Activated CD8-positive, alpha-beta T cell treated with anti-CD3 and anti-CD28 coated beads, Interleukin-2, amount 10 ng/mL, durations not matched to agents 7 days and 5 days (primary cell): ENCODE measurements around the gene NALF2. TPM values are rescaled to one million over a fixed set of nuclear protein-coding genes. Genes with fewer than 3 reads are reported as not detected.

Experiments used
- ATAC-seq: fragments of 150-1000 bp; cut with Tn5 transposase; one replicate; pipeline ENCODE4 v1.10.0; 2021; ENCODE audit warnings: moderate library complexity
- CTCF ChIA-PET: fragments of 350-600 bp; sonication (Branson Sonifier 250); formaldehyde crosslinking; loops from one replicate; lab custom pipeline; 2021; ENCODE audit warnings: antibody characterized with exemption; lab: Charles Lee
- POLR2A ChIA-PET: fragments of 350-600 bp; sonication (Branson Sonifier 250); formaldehyde crosslinking; loops from one replicate; lab custom pipeline; 2021; ENCODE audit warnings: antibody characterized with exemption; lab: Charles Lee
- DNase-seq: peaks from one replicate; pipeline ENCODE4 v3.0.0-alpha.2; 2020
- H3K27ac Mint-ChIP-seq: one replicate; pipeline ENCODE4 v1.8.0; 2021; ENCODE audit warnings: mild to moderate bottlenecking, mixed read lengths
- H3K27me3 Mint-ChIP-seq: one replicate; pipeline ENCODE4 v1.8.0; 2021; ENCODE audit warnings: low read depth, mixed read lengths
- H3K36me3 Mint-ChIP-seq: one replicate; pipeline ENCODE4 v1.8.0; 2021; ENCODE audit warnings: low read depth, mixed read lengths
- H3K4me1 Mint-ChIP-seq: one replicate; pipeline ENCODE4 v1.8.0; 2021; ENCODE audit warnings: low read depth, mixed read lengths
- H3K4me3 Mint-ChIP-seq: one replicate; pipeline ENCODE4 v1.8.0; 2021; ENCODE audit warnings: mild to moderate bottlenecking, mixed read lengths
- H3K9me3 Mint-ChIP-seq: one replicate; pipeline ENCODE4 v1.8.0; 2022; ENCODE audit warnings: mixed read lengths; ENCODE audit not compliant: insufficient read depth
- total RNA-seq, 2 experiments: library from RNA; stranded (reverse); gene quantifications; one replicate each; pipeline ENCODE4 v1.2.3, GENCODE V29; 2021

The NALF2 gene
- not detected for total RNA-seq

DNA sequence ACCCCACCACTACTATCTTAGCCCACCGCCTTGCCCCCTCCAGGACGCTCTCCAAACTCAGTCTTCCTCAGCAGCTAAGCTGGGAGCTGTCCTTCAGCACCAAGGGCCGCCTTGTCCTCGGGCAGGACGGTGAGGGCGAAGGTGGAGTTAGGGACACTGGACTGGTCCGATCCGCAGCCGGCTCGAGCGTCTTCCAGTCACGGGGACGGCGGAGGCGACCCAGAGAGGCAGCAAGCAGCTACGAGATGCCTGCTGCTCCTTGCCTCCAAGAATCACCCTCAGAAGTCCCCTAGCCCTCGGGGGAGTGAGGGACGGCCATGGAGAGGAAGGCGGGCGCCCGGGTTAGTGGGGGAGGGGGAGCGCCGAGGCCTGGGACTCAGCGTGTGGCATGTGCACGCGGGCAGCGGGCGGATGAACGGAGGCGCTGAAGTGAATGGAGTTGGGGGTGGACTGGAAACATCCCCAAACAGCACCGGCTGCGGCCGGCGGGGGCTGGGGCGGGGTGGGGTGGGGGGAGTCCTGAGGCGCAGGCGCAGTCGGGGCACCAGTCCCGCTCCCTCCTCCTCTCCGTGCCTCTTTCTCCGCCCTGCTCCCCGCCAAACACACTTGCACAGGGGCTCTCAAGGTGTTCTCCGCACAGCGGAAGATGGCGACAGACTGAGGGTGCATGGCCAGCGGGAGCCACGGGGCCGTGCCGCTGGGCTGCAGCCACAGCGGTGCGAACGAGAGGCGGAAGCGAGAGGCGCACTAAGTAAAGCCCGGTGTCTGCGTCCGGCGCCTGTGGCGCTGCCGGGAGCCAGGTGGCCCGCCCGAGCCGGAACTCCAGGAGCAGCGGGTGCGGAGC is at the start of gene NALF2:
NALF2 (plus strand) TSS at position 545 of the 844 bp plus-strand sequence. CDS start 957 bp downstream, outside the sequence.
- H3K4me1 Mint-ChIP-seq, result peaks cover 2% of the 10 kb centered on the region
- CTCF ChIA-PET, result interaction anchor here (1.3 kb wide), 1 partner anchor 10 kb away, joined by 3 read pairs; no protein-coding TSS in a partner anchor
- peak; percentile 69 for ATAC-seq

DNA sequence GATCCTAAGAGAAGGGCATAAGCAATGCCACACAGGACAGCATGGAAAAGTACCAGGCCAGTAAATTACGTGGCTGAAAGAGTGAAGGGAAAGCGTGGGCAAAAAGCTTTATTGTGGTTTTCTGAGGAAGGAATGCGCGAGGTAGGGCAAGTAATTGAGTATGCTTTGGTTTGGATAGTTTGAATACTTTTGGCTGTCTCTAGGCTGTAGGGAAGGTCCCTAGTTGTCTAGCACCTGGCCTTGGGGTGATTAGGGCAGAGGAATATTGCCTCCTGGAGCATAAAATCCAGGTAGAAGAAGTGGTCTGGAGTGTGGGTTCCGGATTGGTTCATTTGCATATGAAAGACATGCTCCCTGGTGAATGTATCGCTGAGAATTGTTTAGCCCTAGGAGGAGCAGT is 46.4 kb upstream of the NALF2 start:
- Mint-ChIP-seq H3K27me3 (no peaks in the 10 kb centered on the region), H3K36me3 (no peaks in the 10 kb centered on the region), H3K9me3 (no peaks in the 10 kb centered on the region), H3K27ac (no peak overlapping the region), H3K4me3 (no peak overlapping the region), H3K4me1 (no peaks in the 10 kb centered on the region)
- DNase-seq, result no peak
- no peak for ATAC-seq
- CTCF ChIA-PET, result no interaction called here
- POLR2A ChIA-PET, result no interaction called here

More for the DNA sequence above, at the start of gene NALF2:
- DNase-seq, result peak; percentile 46
- Mint-ChIP-seq H3K27ac (no peak within 1 kb of the TSS), H3K4me3 (peak within 1 kb of the TSS; percentile 52), H3K9me3 (no peaks in the 10 kb centered on the region), H3K27me3 (peaks cover 25% of the 10 kb centered on the region), H3K36me3 (no peaks in the 10 kb centered on the region)
- POLR2A ChIA-PET, result no interaction called here

- Mint-ChIP-seq H3K36me3 (no peaks in the 10 kb centered on the region), H3K27me3 (no peaks in the 10 kb centered on the region), H3K27ac (no peak overlapping the region), H3K9me3 (no peaks in the 10 kb centered on the region), H3K4me1 (no peaks in the 10 kb centered on the region), H3K4me3 (no peak overlapping the region)
- ChIA-PET CTCF (no interaction called here), POLR2A (no interaction called here)
- ATAC-seq, result no peak
- DNase-seq, result no peak
Measured at GRCh38 chrX:69466546-69466945, 37.6 kb upstream of the NALF2 start.

GRCh38 chrX:69469975-69470374 is 34.2 kb upstream of the NALF2 start:
- ATAC-seq (no peak), DNase-seq (no peak)
- Mint-ChIP-seq H3K4me3 (no peak overlapping the region), H3K36me3 (no peaks in the 10 kb centered on the region), H3K4me1 (no peaks in the 10 kb centered on the region), H3K9me3 (no peaks in the 10 kb centered on the region), H3K27ac (no peak overlapping the region), H3K27me3 (no peaks in the 10 kb centered on the region)
- ChIA-PET CTCF (no interaction called here), POLR2A (no interaction called here)

GRCh38 chrX:69489625-69490024 is 14.5 kb upstream of the NALF2 start:
- H3K27ac Mint-ChIP-seq, result no peak overlapping the region
- H3K4me3 Mint-ChIP-seq, result no peak overlapping the region
- ChIA-PET CTCF (no interaction called here), POLR2A (no interaction called here)
- no peaks in the 10 kb centered on the region for H3K4me1 Mint-ChIP-seq
- DNase-seq, result no peak
- H3K27me3 Mint-ChIP-seq, result no peaks in the 10 kb centered on the region
- no peak for ATAC-seq
- no peaks in the 10 kb centered on the region for H3K9me3 Mint-ChIP-seq
- no peaks in the 10 kb centered on the region for H3K36me3 Mint-ChIP-seq

DNA sequence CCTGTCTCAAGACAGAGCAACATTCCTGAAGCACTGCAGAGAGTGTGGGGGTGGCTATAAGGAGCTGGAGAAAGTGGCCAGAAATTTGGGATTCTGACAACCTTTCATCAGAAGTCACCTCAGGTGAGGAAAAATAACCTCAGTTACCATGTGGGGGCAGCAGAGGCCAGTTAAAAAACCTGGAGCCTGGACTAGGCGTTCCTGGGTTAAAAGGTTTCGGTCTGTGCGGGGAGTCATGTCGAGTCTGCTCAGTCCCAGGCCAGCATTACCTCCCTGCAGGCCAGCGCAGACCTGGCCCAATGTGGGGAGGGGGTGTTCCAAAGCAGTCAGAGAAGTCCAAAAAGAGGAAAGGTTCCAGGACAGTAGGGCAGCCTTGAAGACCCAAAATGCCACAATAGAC is 10.9 kb upstream of the NALF2 start:
- DNase-seq (peak; percentile 33), ATAC-seq (no peak)
- Mint-ChIP-seq H3K36me3 (no peaks in the 10 kb centered on the region), H3K4me3 (no peak overlapping the region), H3K4me1 (no peaks in the 10 kb centered on the region), H3K9me3 (no peaks in the 10 kb centered on the region), H3K27me3 (peaks cover 3% of the 10 kb centered on the region), H3K27ac (no peak overlapping the region)
- ChIA-PET CTCF (interaction anchor here (1.0 to 1.3 kb wide), 2 partner anchors 603 to 604 kb away, joined by 4 read pairs; no protein-coding TSS in a partner anchor), POLR2A (no interaction called here)

- H3K27me3 Mint-ChIP-seq, result peaks cover 3% of the 10 kb centered on the region
- ChIA-PET CTCF (interaction anchor here (1.0 to 1.3 kb wide), 2 partner anchors 9 to 604 kb away, joined by 3 to 4 read pairs; no protein-coding TSS in a partner anchor), POLR2A (no interaction called here)
- H3K4me1 Mint-ChIP-seq, result no peaks in the 10 kb centered on the region
- no peak overlapping the region for H3K4me3 Mint-ChIP-seq
- no peaks in the 10 kb centered on the region for H3K9me3 Mint-ChIP-seq
- H3K27ac Mint-ChIP-seq, result no peak overlapping the region
- DNase-seq (no peak), ATAC-seq (no peak)
- no peaks in the 10 kb centered on the region for H3K36me3 Mint-ChIP-seq
Measured at GRCh38 chrX:69493766-69494165, 10.4 kb upstream of the NALF2 start.

DNA sequence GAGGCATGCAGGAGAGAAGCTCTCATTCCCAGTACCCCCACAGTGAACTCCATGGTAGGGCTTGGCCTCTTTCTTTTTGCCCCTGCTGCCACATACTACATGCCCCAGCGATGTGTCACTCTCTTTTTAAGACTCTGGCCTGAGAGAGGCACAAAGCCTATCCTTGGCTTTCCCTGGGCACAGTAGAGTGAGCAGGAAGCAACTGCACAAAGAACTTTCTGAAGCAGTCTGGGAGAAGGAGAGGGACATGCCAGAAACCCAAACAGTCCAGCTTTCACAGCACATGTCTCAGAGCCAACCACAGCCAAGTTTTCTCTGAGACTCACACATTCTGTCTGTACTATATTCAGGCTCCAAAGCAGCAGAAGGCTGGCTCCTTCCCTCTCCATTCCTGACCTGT is 7.9 kb upstream of the NALF2 start:
- ChIA-PET CTCF (no interaction called here), POLR2A (no interaction called here)
- Mint-ChIP-seq H3K9me3 (no peaks in the 10 kb centered on the region), H3K36me3 (no peaks in the 10 kb centered on the region), H3K4me3 (no peak overlapping the region), H3K27me3 (peaks cover 3% of the 10 kb centered on the region), H3K4me1 (no peaks in the 10 kb centered on the region), H3K27ac (no peak overlapping the region)
- ATAC-seq (no peak), DNase-seq (no peak)

DNA sequence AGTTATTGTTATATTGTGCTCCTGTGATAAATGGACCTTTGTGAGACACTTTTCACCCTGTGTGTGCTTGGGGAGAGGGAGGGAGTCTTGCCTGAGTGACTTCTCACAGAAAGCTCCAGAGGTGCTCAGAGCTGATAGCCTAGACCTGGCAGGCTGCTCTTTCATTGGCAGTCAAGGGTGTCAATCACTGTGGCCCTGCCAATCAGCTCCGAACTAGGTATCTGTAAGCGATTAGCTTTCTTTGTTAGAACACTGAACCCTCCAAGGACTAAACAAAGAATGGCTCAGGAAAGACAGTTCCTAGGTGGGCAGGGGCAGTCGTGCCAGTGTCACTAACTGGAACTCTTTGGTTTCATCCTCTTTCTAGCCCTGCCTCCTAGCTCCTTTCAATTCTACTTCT is 2.7 kb upstream of the NALF2 start:
- peaks cover 18% of the 10 kb centered on the region for H3K27me3 Mint-ChIP-seq
- no peak overlapping the region for H3K27ac Mint-ChIP-seq
- no peaks in the 10 kb centered on the region for H3K36me3 Mint-ChIP-seq
- no peak for DNase-seq
- no peaks in the 10 kb centered on the region for H3K9me3 Mint-ChIP-seq
- ChIA-PET POLR2A (no interaction called here), CTCF (no interaction called here)
- peaks cover 2% of the 10 kb centered on the region for H3K4me1 Mint-ChIP-seq
- H3K4me3 Mint-ChIP-seq, result no peak overlapping the region
- no peak for ATAC-seq

- ChIA-PET POLR2A (no interaction called here), CTCF (interaction anchor here (1.3 kb wide), 1 partner anchor 9 kb away, joined by 3 read pairs; no protein-coding TSS in a partner anchor)
- DNase-seq (no peak), ATAC-seq (no peak)
- Mint-ChIP-seq H3K4me1 (peaks cover 2% of the 10 kb centered on the region), H3K36me3 (no peaks in the 10 kb centered on the region), H3K9me3 (no peaks in the 10 kb centered on the region), H3K4me3 (no peak overlapping the region), H3K27ac (no peak overlapping the region), H3K27me3 (peaks cover 19% of the 10 kb centered on the region)
Measured at GRCh38 chrX:69503228-69503781, 821 bp upstream of the NALF2 start.

GRCh38 chrX:69504626-69505612 is 793 bp downstream of the NALF2 start:
- Mint-ChIP-seq H3K36me3 (no peaks in the 10 kb centered on the region), H3K9me3 (no peaks in the 10 kb centered on the region), H3K4me3 (peak overlapping the region; percentile 52), H3K27ac (no peak overlapping the region), H3K27me3 (peaks cover 25% of the 10 kb centered on the region), H3K4me1 (peaks cover 2% of the 10 kb centered on the region)
- CTCF ChIA-PET, result no interaction called here
- ATAC-seq (peak; percentile 18), DNase-seq (no peak)
- POLR2A ChIA-PET, result no interaction called here
